Fibroblast of the aortic adventitia (primary cell): ENCODE measurements around the gene ADM2. TPM values are rescaled to one million over a fixed set of nuclear protein-coding genes. Genes with fewer than 3 reads are reported as not detected.

Experiments
- DNase-seq: peaks from one replicate; pipeline ENCODE4 v3.0.0-alpha.2; 2010; ENCODE audit warnings: low read depth
- H3K4me3 ChIP-seq: 2 replicates; pipeline ENCODE4 v1.5.1; 2011; ENCODE audit warnings: low read depth, mild to moderate bottlenecking, control low read depth, low read length, moderate library complexity
- total RNA-seq: library from RNA; depleted of rRNA; stranded (reverse); fragments of >200 nt; gene quantifications from 2 replicates; pipeline ENCODE4 v1.2.3, GENCODE V29; 2012; ENCODE audit warnings: low replicate concordance
- TF ChIP-seq, protein P1 (sequence below): IDR thresholded peaks from 2 replicates; pipeline ENCODE4 v1.5.1; 2011; ENCODE audit warnings: mild to moderate bottlenecking, low read length, control low read depth, inconsistent platforms; ENCODE audit not compliant: insufficient read depth

Gene ADM2
- total RNA-seq, 1 donor, result 8.0 TPM

DNA sequence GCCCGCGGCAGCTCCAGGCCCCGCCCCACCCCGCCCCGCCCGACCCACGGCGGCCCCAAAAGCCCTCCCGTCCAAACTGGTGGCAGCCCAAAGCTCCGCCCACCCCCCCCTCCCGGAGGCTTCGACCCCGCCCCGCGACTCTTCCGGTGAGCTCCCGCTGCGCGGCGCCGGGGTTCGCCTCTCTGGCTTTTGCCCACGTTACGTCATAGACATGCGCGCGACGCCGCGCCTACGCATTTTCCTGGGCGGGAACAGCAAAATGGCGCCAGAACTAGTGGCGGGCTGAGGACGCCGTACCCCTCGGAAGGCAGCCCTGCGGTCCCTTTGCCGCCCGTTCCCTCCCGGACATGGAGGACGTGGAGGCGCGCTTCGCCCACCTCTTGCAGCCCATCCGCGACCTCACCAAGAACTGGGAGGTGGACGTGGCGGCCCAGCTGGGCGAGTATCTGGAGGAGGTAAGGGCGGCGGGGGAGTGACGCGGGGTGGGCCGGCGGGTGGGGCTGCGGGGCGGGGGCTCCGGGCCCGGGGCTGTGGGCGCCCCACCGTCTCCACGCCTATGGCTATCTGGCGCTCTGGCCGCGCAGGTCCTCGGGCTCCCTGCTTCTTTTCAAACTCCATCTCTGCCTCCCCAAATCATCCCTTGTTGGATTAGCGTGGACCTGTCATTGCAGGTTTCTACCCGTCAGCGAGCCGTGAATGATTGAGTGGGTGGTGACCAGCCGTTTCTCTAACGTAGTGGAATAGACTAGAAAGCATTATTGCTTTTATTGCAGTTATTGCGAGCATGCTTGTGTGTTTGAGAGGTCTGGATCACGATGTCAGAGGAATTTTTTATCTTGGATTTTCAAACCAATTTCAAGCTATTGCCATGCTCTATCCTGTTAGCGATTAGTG lies 26.9 kb downstream of the ADM2 start, which contains the start of gene NCAPH2:
TSS of gene NCAPH2 (plus strand) at position 234 of the 894 bp plus-strand sequence. CDS start at position 348, 114 bp downstream.
- TF ChIP-seq, protein P1, sequence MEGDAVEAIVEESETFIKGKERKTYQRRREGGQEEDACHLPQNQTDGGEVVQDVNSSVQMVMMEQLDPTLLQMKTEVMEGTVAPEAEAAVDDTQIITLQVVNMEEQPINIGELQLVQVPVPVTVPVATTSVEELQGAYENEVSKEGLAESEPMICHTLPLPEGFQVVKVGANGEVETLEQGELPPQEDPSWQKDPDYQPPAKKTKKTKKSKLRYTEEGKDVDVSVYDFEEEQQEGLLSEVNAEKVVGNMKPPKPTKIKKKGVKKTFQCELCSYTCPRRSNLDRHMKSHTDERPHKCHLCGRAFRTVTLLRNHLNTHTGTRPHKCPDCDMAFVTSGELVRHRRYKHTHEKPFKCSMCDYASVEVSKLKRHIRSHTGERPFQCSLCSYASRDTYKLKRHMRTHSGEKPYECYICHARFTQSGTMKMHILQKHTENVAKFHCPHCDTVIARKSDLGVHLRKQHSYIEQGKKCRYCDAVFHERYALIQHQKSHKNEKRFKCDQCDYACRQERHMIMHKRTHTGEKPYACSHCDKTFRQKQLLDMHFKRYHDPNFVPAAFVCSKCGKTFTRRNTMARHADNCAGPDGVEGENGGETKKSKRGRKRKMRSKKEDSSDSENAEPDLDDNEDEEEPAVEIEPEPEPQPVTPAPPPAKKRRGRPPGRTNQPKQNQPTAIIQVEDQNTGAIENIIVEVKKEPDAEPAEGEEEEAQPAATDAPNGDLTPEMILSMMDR, result no peak
- peak within 1 kb of the TSS; percentile 99 for H3K4me3 ChIP-seq
- peak; percentile 97 for DNase-seq

DNA sequence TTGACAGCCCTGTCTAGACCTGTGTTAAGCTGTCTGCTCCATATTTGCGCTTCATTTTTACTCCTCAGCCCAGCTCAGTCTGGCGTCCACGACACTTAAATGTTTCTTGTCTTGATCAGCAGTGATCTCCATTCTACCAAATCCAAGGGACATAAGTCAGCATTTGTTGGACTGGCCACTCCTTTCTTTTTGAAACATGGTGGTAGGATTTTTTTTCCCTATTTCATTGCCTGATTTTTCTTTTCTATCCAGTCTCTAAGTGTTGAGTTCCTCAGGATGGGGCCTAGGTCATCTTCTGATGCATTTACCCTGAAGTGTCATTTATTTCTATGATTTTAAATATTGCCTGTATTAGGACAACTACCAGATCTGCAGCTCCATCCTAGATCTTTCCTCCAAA lies 27.6 kb downstream of the ADM2 start:
- TF ChIP-seq, protein P1, result no peak
- H3K4me3 ChIP-seq, result peak overlapping the region; percentile 88
- DNase-seq, result no peak

DNA sequence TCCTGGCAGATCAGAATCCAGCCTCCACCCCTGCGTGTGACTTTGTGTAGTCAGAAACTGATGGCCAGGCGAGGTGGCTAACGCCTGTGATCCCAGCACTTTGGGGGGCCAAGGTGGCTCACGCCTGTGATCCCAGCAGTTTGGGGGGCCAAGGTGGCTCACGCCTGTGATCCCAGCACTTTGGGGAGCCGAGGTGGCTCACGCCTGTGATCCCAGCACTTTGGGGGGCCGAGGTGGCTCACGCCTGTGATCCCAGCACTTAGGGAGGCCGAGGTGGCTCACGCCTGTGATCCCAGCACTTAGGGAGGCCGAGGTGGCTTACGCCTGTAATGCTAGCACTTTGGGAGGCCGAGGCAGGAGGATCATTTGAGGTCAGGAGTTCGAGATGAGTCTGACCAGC lies 31.8 kb downstream of the ADM2 start:
- TF ChIP-seq, protein P1, result no peak
- DNase-seq, result no peak
- H3K4me3 ChIP-seq, result no peak overlapping the region

DNA sequence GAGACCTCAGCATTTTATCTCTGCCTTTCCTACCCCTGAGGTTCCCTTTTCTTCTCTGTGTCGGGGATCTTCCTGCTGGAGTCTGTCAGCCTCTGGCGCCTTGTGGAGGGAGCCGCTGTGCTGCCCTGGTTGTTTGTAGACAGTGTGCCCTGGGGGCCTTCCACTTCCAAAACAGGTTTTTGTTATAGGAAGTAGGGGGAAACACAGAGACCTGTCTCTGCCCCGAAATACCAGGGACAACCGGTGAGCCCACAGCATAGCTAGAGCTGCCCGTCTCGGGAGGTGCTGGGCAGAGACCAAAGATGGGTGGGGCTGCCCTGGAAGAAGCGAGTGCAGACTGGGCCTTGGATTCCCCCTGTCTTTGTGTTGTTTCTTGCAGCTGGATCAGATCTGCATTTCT lies 34.7 kb downstream of the ADM2 start:
- H3K4me3 ChIP-seq, result no peak overlapping the region
- DNase-seq, result no peak
- TF ChIP-seq, protein P1, result no peak

DNA sequence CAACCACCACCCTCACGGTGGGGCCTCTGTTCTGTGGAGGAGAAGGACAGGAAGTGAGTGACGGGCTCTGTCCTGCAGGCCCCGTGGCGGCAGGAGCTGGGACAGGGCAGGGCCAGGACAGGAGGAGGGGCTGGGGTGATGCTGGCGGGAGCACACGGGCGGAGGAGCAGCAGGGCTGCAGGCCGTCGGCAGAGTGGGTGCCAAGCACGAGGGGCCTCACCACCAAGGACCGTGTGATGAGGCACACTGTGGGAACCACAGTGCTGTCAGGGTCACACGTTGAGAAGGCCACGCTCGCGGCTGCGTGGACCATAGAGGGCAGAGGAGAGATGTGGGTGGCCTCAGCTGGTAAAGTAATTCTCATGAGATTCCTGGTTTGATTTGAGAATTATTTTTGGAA lies 35.5 kb downstream of the ADM2 start:
- no peak for DNase-seq
- H3K4me3 ChIP-seq, result no peak overlapping the region
- TF ChIP-seq, protein P1, result no peak

DNA sequence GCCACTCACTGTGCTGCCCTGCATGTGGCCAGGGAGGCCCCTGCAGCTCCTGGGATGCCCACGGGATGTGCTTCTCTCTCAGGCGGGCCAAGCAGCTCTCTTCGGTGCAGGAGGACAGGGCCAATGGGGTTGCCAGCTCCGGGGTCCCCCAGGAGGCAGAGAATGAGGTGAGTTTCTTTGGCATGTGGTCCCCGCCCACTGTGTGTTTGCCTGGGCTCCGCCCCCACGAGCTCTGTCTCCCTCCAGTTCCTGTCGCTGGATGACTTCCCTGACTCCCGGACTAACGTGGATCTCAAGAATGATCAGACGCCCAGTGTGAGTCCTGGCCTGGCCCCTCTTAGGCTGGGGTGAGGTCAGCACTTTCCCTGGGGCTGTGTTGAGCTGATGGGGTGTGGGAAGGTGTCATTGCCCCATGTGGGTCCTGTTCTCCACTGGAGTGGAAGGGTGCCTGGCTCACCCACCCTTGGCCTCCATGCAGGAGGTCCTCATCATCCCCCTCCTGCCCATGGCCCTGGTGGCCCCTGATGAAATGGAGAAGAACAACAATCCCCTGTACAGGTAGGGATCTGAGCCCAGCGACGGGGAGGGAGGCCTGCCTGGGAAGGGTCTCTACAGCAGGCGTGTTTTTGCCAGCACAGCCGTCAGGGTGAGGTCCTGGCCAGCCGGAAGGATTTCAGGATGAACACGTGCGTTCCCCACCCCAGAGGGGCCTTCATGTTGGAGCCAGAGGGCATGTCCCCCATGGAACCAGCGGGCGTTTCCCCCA lies 36.3 kb downstream of the ADM2 start:
- DNase-seq, result no peak
- TF ChIP-seq, protein P1, result no peak
- H3K4me3 ChIP-seq, result no peak overlapping the region
